OCI-LY7 (cell line): ENCODE results near the gene SMO. TPM values are rescaled to one million over a fixed set of nuclear protein-coding genes. Genes with fewer than 3 reads are reported as not detected.
A peak's percentile ranks its signal among the peaks of the same experiment; 100 is the strongest.

ENCODE experiments used
- Bru-seq: library from RNA; stranded (reverse); fragments of 400-500 nt; gene quantifications from one replicate; lab custom pipeline; 2021; lab: Mats Ljungman, UMichigan
- BruChase-seq, 2 experiments: library from RNA; stranded (reverse); fragments of 400-500 nt; gene quantifications; one replicate each; lab custom pipeline; 2021; lab: Mats Ljungman, UMichigan
- BruUV-seq: library from RNA; stranded (reverse); fragments of 400-500 nt; replicated peaks from 2 replicates; lab custom pipeline; 2021; lab: Mats Ljungman, UMichigan
- CTCF ChIA-PET: fragments of 300-600 bp; sonication (Branson Sonifier 250); formaldehyde crosslinking; loops from one replicate; lab custom pipeline; 2022; ENCODE audit warnings: antibody characterized with exemption; ENCODE audit not compliant: unreplicated experiment; lab: Charles Lee
- POLR2A ChIA-PET: fragments of 300-600 bp; sonication (Branson Sonifier 250); formaldehyde crosslinking; loops from one replicate; lab custom pipeline; 2022; ENCODE audit warnings: antibody characterized with exemption; lab: Charles Lee
- DNase-seq: peaks from one replicate; pipeline ENCODE4 v3.0.0-alpha.2; 2015; ENCODE audit warnings: low spot score
- H2AFZ ChIP-seq: fragments of 200-600 bp; sonication (generic), shearing (Covaris generic); 2 replicates; pipeline ENCODE4 v1.6.1; 2014; ENCODE audit warnings: mild to moderate bottlenecking, antibody characterized with exemption, low read length, moderate library complexity
- H3K27ac ChIP-seq: fragments of 200-600 bp; sonication (generic); 2 replicates; pipeline ENCODE4 v1.5.1; 2014; ENCODE audit warnings: mixed run types, low read depth, mild to moderate bottlenecking, moderate library complexity, low read length, inconsistent platforms; ENCODE audit not compliant: poor library complexity, severe bottlenecking
- H3K36me3 ChIP-seq: fragments of 200-600 bp; sonication (generic); 2 replicates; pipeline ENCODE4 v1.6.1; 2014; ENCODE audit warnings: mild to moderate bottlenecking, antibody characterized with exemption, low read length, moderate library complexity, mixed read lengths; ENCODE audit not compliant: insufficient read depth
- H3K4me1 ChIP-seq: fragments of 200-600 bp; sonication (generic); 2 replicates; pipeline ENCODE4 v1.5.1; 2014; ENCODE audit warnings: mild to moderate bottlenecking, low read length; ENCODE audit not compliant: insufficient read depth, poor library complexity, severe bottlenecking
- H3K4me2 ChIP-seq: fragments of 200-600 bp; sonication (generic); 2 replicates; pipeline ENCODE4 v1.6.1; 2014; ENCODE audit warnings: mild to moderate bottlenecking, low read length
- H3K4me3 ChIP-seq: fragments of 200-600 bp; sonication (generic); 2 replicates; pipeline ENCODE4 v1.5.1; 2014; ENCODE audit warnings: mild to moderate bottlenecking, low read depth, low read length; ENCODE audit not compliant: poor library complexity, severe bottlenecking
- H3K79me2 ChIP-seq: fragments of 200-600 bp; sonication (generic); 2 replicates; pipeline ENCODE4 v1.6.1; 2016; ENCODE audit warnings: low read depth, mild to moderate bottlenecking, low read length, moderate library complexity, mixed read lengths; ENCODE audit not compliant: insufficient read depth
- H3K9me2 ChIP-seq: fragments of 200-600 bp; sonication (generic); 2 replicates; pipeline ENCODE4 v1.6.1; 2016; ENCODE audit warnings: mild to moderate bottlenecking, low read length, mixed read lengths; ENCODE audit not compliant: insufficient read depth
- H3K9me3 ChIP-seq: fragments of 200-600 bp; sonication (generic); 2 replicates; pipeline ENCODE4 v1.6.1; 2014; ENCODE audit warnings: mild to moderate bottlenecking, mixed run types, low read length, mixed read lengths
- H4K20me1 ChIP-seq: fragments of 200-600 bp; sonication (generic); 2 replicates; pipeline ENCODE4 v1.6.1; 2014; ENCODE audit warnings: mild to moderate bottlenecking, antibody characterized with exemption, low read length, moderate library complexity, mixed read lengths; ENCODE audit not compliant: insufficient read depth
- CTCF ChIP-seq: fragments of 200-600 bp; sonication (generic); conservative IDR thresholded peaks from 2 replicates; pipeline ENCODE4 v1.5.1; 2014; ENCODE audit warnings: mild to moderate bottlenecking, antibody characterized with exemption, low read length, moderate library complexity, mixed read lengths
- EZH2phosphoT487 ChIP-seq: fragments of 200-600 bp; sonication (generic); IDR thresholded peaks from 2 replicates; pipeline ENCODE4 v1.6.1; 2018; ENCODE audit warnings: low read depth, borderline replicate concordance, mild to moderate bottlenecking, mixed run types, antibody characterized with exemption, low read length, moderate library complexity, mixed read lengths
- intact Hi-C: fragments of 100-400 bp; cut with micrococcal nuclease; formaldehyde crosslinking; loops from one replicate; pipeline ENCODE4 v1.10.0; 2022; ENCODE audit not compliant: unreplicated experiment
- long read RNA-seq: library from polyadenylated mRNA; stranded (forward); transcript quantifications from one replicate; pipeline ENCODE4 v2.0.0, GENCODE V29; 2022
- total RNA-seq, 2 experiments: library from RNA; depleted of rRNA in 1 of 2; stranded (reverse); fragments of >200 nt in 1 of 2; shearing (Covaris generic) in 1 of 2; gene quantifications; 2 replicates each; pipeline ENCODE4 v1.2.3, GENCODE V29; 2014 to 2022

The SMO gene
- 0.25 TPM in 1 of 2 replicates, not detected in the other for total RNA-seq (2014; rRNA removed; shearing (Covaris generic))
- 0.17 and 0.22 TPM in 2 replicates for total RNA-seq (2022)
- Bru-seq, nascent RNA = percentile 25 among the genes with signal in this experiment
- percentile 33 among the genes with signal in this experiment for BruChase-seq, experiment 1, labeled RNA remaining after a 6-hour chase
- BruChase-seq, experiment 2, labeled RNA remaining after a 2-hour chase = percentile 34 among the genes with signal in this experiment
- long read RNA-seq = 0 reads

- peak within 1 kb of the TSS; percentile 46; the same call in 1 of the 2 replicates for H3K4me2 ChIP-seq
- ChIA-PET POLR2A (no interaction called here), CTCF (no interaction called here)
- no peak within 1 kb of the TSS for H2AFZ ChIP-seq
- no peaks in the 10 kb centered on the region for H4K20me1 ChIP-seq
- no peaks in the 10 kb centered on the region for H3K9me2 ChIP-seq
- no peaks in the 10 kb centered on the region for H3K36me3 ChIP-seq
- no peaks in the 10 kb centered on the region for H3K79me2 ChIP-seq
- TF ChIP-seq CTCF = no peak
- no peak for TF ChIP-seq EZH2phosphoT487
- H3K9me3 ChIP-seq = no peaks in the 10 kb centered on the region
- no peak within 1 kb of the TSS for H3K27ac ChIP-seq
- peaks cover 14% of the 10 kb centered on the region for H3K4me1 ChIP-seq
- DNase-seq = no peak
- intact Hi-C loops = no loop called here
- BruUV-seq = no TSS peak
- no peak within 1 kb of the TSS for H3K4me3 ChIP-seq
These were observed at the start of gene SMO for GRCh38 chr7:129188372-129188891. Gene SMO (plus strand): TSS chr7:129188633. CDS start chr7:129189152, 519 bp downstream.

GRCh38 chr7:129143724-129144094 is 44.7 kb upstream of the SMO start:
- H3K4me2 ChIP-seq = peak overlapping the region; percentile 88
- peak overlapping the region; percentile 76 for H3K4me3 ChIP-seq
- no peak for DNase-seq
- no peak overlapping the region for H3K27ac ChIP-seq
- TF ChIP-seq CTCF = no peak
- TF ChIP-seq EZH2phosphoT487 = no peak
- H3K9me2 ChIP-seq = no peaks in the 10 kb centered on the region
- H4K20me1 ChIP-seq = no peaks in the 10 kb centered on the region
- no TSS peak for BruUV-seq
- H3K4me1 ChIP-seq = peaks cover 38% of the 10 kb centered on the region
- H3K79me2 ChIP-seq = peaks cover 4% of the 10 kb centered on the region; the same call in 1 of the 2 replicates
- POLR2A ChIA-PET = interaction anchor here (0.5 to 1.1 kb wide), 4 partner anchors 9 to 258 kb away, joined by 3 to 4 read pairs (median 3); no protein-coding TSS in a partner anchor
- H3K36me3 ChIP-seq = peaks cover 6% of the 10 kb centered on the region; the same call in 1 of the 2 replicates
- CTCF ChIA-PET = interaction anchor here (0.5 to 1.1 kb wide), 2 partner anchors 26 to 52 kb away, joined by 3 read pairs; no protein-coding TSS in a partner anchor
- H2AFZ ChIP-seq = peak overlapping the region; percentile 85
- no peaks in the 10 kb centered on the region for H3K9me3 ChIP-seq
- intact Hi-C loops = loop anchor here (2.0 kb wide), 2 partner anchors 49 to 67 kb away; no protein-coding TSS in a partner anchor
